ENCODE measurements around the gene ACSL5. TPM values are rescaled to one million over a fixed set of nuclear protein-coding genes. Genes with fewer than 3 reads are reported as not detected.
"Not testable (repeated sequence)": the region's sequence is repeated elsewhere in the genome, so short reads cannot be mapped to it uniquely, and the experiment has no call there.

The ACSL5 gene
- total and polyA plus RNA-seq, 4 donors: 3.7 to 7.1 (median 5.3) TPM

- Histone ChIP-seq H3K9me3 (ENCODE audit: control insufficient read depth, insufficient read depth, low read length) (no peaks in the 10 kb centered on the region), H3K27ac (ENCODE audit: low read depth, low read length) (no peak overlapping the region), H3K4me3 (ENCODE audit: low read depth, low read length) (peak overlapping the region; percentile 98), H3K4me1 (ENCODE audit: control insufficient read depth, insufficient read depth, low read length) (peaks cover 6% of the 10 kb centered on the region), H3K36me3 (ENCODE audit: control insufficient read depth, insufficient read depth, low read length) (peaks cover 3% of the 10 kb centered on the region), H3K27me3 (ENCODE audit: control insufficient read depth, insufficient read depth, low read length) (no peaks in the 10 kb centered on the region)
- no peak for DNase-seq (ENCODE audit: low read depth in 4 of 6, low spot score in 6 of 6)
- 0% methylated on average over 5 of the region's 10 CpGs for WGBS (ENCODE audit: insufficient coverage)
These were observed 73.7 kb downstream of the ACSL5 start for GRCh38 chr10:112447620-112447928.

GRCh38 chr10:112448888-112449287 lies 75.0 kb downstream of the ACSL5 start:
- Histone ChIP-seq H3K4me3 (ENCODE audit: low read depth, low read length) (no peak overlapping the region), H3K27me3 (ENCODE audit: control insufficient read depth, insufficient read depth, low read length) (no peaks in the 10 kb centered on the region), H3K27ac (ENCODE audit: low read depth, low read length) (no peak overlapping the region), H3K36me3 (ENCODE audit: control insufficient read depth, insufficient read depth, low read length) (peaks cover 3% of the 10 kb centered on the region), H3K9me3 (ENCODE audit: control insufficient read depth, insufficient read depth, low read length) (no peaks in the 10 kb centered on the region), H3K4me1 (ENCODE audit: control insufficient read depth, insufficient read depth, low read length) (peaks cover 6% of the 10 kb centered on the region)
- no CpG with 5 or more reads among the region's 4 CpGs for WGBS (ENCODE audit: insufficient coverage)
- DNase-seq (ENCODE audit: low read depth in 4 of 6, low spot score in 6 of 6): no peak

- Histone ChIP-seq H3K4me3 (ENCODE audit: low read depth, low read length) (no peak overlapping the region), H3K36me3 (ENCODE audit: control insufficient read depth, insufficient read depth, low read length) (no peaks in the 10 kb centered on the region), H3K27me3 (ENCODE audit: control insufficient read depth, insufficient read depth, low read length) (no peaks in the 10 kb centered on the region), H3K9me3 (ENCODE audit: control insufficient read depth, insufficient read depth, low read length) (no peaks in the 10 kb centered on the region), H3K4me1 (ENCODE audit: control insufficient read depth, insufficient read depth, low read length) (no peaks in the 10 kb centered on the region), H3K27ac (ENCODE audit: low read depth, low read length) (no peak overlapping the region)
- 100% methylated on average over 1 of the region's 3 CpGs for WGBS (ENCODE audit: insufficient coverage)
- no peak for DNase-seq (ENCODE audit: low read depth in 4 of 6, low spot score in 6 of 6)
These were observed 81.2 kb downstream of the ACSL5 start for GRCh38 chr10:112454910-112455779.

- Histone ChIP-seq H3K27ac (ENCODE audit: low read depth, low read length) (no peak overlapping the region), H3K36me3 (ENCODE audit: control insufficient read depth, insufficient read depth, low read length) (no peaks in the 10 kb centered on the region), H3K9me3 (ENCODE audit: control insufficient read depth, insufficient read depth, low read length) (no peaks in the 10 kb centered on the region), H3K4me3 (ENCODE audit: low read depth, low read length) (no peak overlapping the region), H3K27me3 (ENCODE audit: control insufficient read depth, insufficient read depth, low read length) (no peaks in the 10 kb centered on the region), H3K4me1 (ENCODE audit: control insufficient read depth, insufficient read depth, low read length) (no peaks in the 10 kb centered on the region)
- DNase-seq (ENCODE audit: low read depth in 4 of 6, low spot score in 6 of 6): no peak
- 100% methylated on average over 1 of the region's 2 CpGs for WGBS (ENCODE audit: insufficient coverage)
These were observed 82.6 kb downstream of the ACSL5 start for GRCh38 chr10:112456533-112456932.

- no CpG with 5 or more reads among the region's 2 CpGs for WGBS (ENCODE audit: insufficient coverage)
- Histone ChIP-seq H3K36me3 (ENCODE audit: control insufficient read depth, insufficient read depth, low read length) (peaks cover 4% of the 10 kb centered on the region), H3K27me3 (ENCODE audit: control insufficient read depth, insufficient read depth, low read length) (no peaks in the 10 kb centered on the region), H3K9me3 (ENCODE audit: control insufficient read depth, insufficient read depth, low read length) (no peaks in the 10 kb centered on the region), H3K4me3 (ENCODE audit: low read depth, low read length) (no peak overlapping the region), H3K4me1 (ENCODE audit: control insufficient read depth, insufficient read depth, low read length) (no peaks in the 10 kb centered on the region), H3K27ac (ENCODE audit: low read depth, low read length) (no peak overlapping the region)
- peak in 2 of 6 donors; percentile 30 to 66 for DNase-seq (ENCODE audit: low read depth in 4 of 6, low spot score in 6 of 6)
These were observed 86.5 kb downstream of the ACSL5 start for GRCh38 chr10:112460366-112460765.

GRCh38 chr10:112461029-112461887 lies 87.3 kb downstream of the ACSL5 start:
- DNase-seq (ENCODE audit: low read depth in 4 of 6, low spot score in 6 of 6): no peak
- no peak overlapping the region for H3K27ac ChIP-seq (ENCODE audit: low read depth, low read length)
- 100% methylated on average over 3 of the region's 4 CpGs for WGBS (ENCODE audit: insufficient coverage)
- no peaks in the 10 kb centered on the region for H3K9me3 ChIP-seq (ENCODE audit: control insufficient read depth, insufficient read depth, low read length)
- no peaks in the 10 kb centered on the region for H3K27me3 ChIP-seq (ENCODE audit: control insufficient read depth, insufficient read depth, low read length)
- peaks cover 4% of the 10 kb centered on the region for H3K36me3 ChIP-seq (ENCODE audit: control insufficient read depth, insufficient read depth, low read length)
- H3K4me1 ChIP-seq (ENCODE audit: control insufficient read depth, insufficient read depth, low read length): no peaks in the 10 kb centered on the region
- no peak overlapping the region for H3K4me3 ChIP-seq (ENCODE audit: low read depth, low read length)

- not testable (repeated sequence) for H3K36me3 ChIP-seq (ENCODE audit: control insufficient read depth, insufficient read depth, low read length); DNase-seq (ENCODE audit: low read depth in 4 of 6, low spot score in 6 of 6); H3K4me3 ChIP-seq (ENCODE audit: low read depth, low read length); H3K4me1 ChIP-seq (ENCODE audit: control insufficient read depth, insufficient read depth, low read length); H3K27ac ChIP-seq (ENCODE audit: low read depth, low read length); H3K27me3 ChIP-seq (ENCODE audit: control insufficient read depth, insufficient read depth, low read length); H3K9me3 ChIP-seq (ENCODE audit: control insufficient read depth, insufficient read depth, low read length)
- WGBS (ENCODE audit: insufficient coverage): 100% methylated on average over 3 of the region's 5 CpGs
These were observed 90.2 kb downstream of the ACSL5 start for GRCh38 chr10:112464074-112464473.

GRCh38 chr10:112465299-112465883 lies 91.5 kb downstream of the ACSL5 start:
- Histone ChIP-seq H3K4me3 (ENCODE audit: low read depth, low read length) (no peak overlapping the region), H3K27ac (ENCODE audit: low read depth, low read length) (no peak overlapping the region), H3K9me3 (ENCODE audit: control insufficient read depth, insufficient read depth, low read length) (no peaks in the 10 kb centered on the region), H3K27me3 (ENCODE audit: control insufficient read depth, insufficient read depth, low read length) (no peaks in the 10 kb centered on the region), H3K4me1 (ENCODE audit: control insufficient read depth, insufficient read depth, low read length) (no peaks in the 10 kb centered on the region), H3K36me3 (ENCODE audit: control insufficient read depth, insufficient read depth, low read length) (peaks cover 4% of the 10 kb centered on the region)
- DNase-seq (ENCODE audit: low read depth in 4 of 6, low spot score in 6 of 6): no peak
- no CpG with 5 or more reads among the region's 3 CpGs for WGBS (ENCODE audit: insufficient coverage)

GRCh38 chr10:112466802-112467201 lies 92.9 kb downstream of the ACSL5 start:
- Histone ChIP-seq H3K4me1 (ENCODE audit: control insufficient read depth, insufficient read depth, low read length) (no peaks in the 10 kb centered on the region), H3K36me3 (ENCODE audit: control insufficient read depth, insufficient read depth, low read length) (peaks cover 2% of the 10 kb centered on the region), H3K27ac (ENCODE audit: low read depth, low read length) (no peak overlapping the region), H3K9me3 (ENCODE audit: control insufficient read depth, insufficient read depth, low read length) (no peaks in the 10 kb centered on the region), H3K4me3 (ENCODE audit: low read depth, low read length) (no peak overlapping the region), H3K27me3 (ENCODE audit: control insufficient read depth, insufficient read depth, low read length) (no peaks in the 10 kb centered on the region)
- 66% methylated on average over 2 of the region's 3 CpGs for WGBS (ENCODE audit: insufficient coverage)
- DNase-seq (ENCODE audit: low read depth in 4 of 6, low spot score in 6 of 6): no peak

Measured in spinal cord (tissue), 10 donors.